GM18861 (cell line): ENCODE data around the gene SF3B3.
"Not testable (repeated sequence)": the region's sequence is repeated elsewhere in the genome, so short reads cannot be mapped to it uniquely, and the experiment has no call there.

ENCODE experiments used
- ATAC-seq: cut with Tn5 transposase; IDR thresholded peaks from one replicate; pipeline ENCODE4 v1.9.1; 2021; ENCODE audit not compliant: unreplicated experiment

The SF3B3 gene

DNA sequence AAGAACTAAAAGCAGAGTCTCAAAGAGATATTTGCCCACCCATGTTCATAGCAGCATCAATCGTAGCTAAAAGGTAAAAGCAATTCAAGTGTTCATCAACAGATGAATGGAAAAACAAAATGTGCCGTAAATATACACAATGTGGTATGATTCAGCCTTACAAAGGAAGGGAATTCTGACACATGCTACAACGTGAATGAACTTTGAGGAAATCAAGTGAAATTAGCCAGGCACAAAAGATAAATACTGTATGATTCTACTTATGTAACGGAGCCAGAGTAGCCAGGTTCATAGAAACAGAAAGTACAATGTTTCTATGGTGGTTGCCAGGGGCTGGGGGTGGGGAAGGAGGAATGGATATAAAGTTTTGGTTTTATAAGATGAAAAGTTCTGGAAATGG lies 64.9 kb downstream of the SF3B3 start:
- ATAC-seq, result no peak

DNA sequence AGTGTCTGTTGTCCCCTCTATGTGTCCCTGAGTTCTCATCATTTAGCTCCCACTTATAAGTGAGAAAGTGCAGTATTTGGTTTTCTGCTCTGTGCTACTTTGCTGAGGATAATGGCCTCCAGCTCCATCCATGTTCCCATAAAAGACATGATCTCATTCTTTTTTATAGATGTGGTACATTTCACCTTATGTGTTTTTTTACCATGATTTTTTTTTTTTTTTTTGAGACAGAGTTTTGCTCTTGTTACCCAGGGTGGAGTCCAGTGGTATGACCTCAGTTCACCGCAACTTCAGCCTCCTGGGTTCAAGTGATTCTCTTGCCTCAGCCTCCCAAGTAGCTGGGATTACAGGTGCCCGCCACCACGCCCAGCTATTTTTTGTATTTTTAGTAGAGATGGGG lies 65.8 kb downstream of the SF3B3 start:
- ATAC-seq, result not testable (repeated sequence)

DNA sequence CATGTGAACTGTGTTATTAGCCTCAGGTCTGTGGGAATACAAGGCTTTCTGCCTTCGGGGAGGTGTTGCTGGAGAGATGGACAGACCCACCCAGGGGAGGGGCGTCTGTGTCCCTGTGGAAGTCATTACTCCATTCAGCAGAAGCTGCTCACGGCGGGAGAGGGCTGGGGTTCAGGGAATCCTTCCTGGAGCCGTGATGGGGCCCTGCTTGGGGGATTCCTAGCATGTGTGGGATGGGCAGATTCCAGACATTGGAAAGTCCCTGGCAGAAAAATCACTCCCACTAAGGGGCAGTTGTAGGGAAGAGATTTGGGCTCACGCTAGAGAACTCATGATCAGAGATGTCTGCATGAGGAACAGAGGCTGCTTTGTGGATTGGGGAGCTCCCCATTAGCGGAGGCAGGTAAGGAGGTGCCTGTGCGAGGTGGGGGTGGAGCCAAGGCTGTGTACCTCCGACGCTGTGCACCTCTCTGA lies 66.4 kb downstream of the SF3B3 start:
- no peak for ATAC-seq

DNA sequence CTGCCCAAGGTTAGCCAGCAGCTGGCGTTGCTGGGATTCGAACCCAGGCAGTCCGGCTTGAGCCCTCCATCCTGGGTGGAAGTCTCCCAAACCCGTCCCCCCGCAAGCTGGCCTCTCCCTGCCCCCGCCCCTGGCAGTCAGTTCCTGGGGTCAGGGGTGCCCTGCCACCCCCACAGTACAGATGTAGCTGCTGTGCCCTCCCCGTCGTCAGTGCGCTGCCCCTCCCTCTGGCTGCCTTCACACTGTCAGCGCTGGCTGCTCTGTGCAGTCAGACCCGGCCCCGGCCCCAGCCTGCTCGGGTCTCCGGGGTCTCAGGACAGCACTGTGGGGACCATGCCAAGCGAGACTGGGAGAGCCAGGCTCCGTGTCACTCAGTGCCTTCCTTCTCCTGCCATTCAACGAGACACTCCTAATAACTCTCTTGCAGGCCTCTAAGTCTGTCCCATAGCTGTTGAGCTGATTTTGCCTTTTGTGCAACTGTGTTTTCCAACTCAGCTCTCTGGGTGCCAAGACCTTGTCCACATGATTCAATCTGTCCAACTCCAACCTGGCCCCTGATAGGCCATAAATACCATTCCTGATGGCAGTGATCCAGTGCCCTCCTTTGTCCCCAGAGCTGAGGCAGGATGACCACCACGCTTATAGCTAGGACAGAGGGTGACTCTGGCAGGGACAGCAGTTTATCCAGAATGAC lies 67.3 kb downstream of the SF3B3 start:
- ATAC-seq, result no peak

DNA sequence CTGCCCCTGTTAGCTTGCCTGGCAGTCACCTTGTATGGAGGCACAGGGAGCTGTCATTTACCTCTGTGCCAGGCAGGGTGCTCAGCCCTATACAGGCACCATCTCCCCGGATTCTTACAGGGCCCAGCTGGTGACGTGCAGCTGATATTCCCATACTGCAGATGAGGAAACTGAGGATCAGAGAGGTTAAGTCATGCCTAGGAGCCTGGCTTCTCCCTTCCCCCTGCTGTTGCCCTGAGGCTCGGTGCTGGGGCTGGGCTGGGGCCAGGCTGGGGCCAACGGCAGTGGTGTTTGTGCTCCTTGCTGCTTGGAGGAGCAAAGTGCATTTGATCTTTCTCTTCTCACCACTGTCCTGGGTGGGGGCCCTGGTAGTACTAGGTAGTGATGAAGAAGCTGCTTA lies 68.0 kb downstream of the SF3B3 start:
- no peak for ATAC-seq

DNA sequence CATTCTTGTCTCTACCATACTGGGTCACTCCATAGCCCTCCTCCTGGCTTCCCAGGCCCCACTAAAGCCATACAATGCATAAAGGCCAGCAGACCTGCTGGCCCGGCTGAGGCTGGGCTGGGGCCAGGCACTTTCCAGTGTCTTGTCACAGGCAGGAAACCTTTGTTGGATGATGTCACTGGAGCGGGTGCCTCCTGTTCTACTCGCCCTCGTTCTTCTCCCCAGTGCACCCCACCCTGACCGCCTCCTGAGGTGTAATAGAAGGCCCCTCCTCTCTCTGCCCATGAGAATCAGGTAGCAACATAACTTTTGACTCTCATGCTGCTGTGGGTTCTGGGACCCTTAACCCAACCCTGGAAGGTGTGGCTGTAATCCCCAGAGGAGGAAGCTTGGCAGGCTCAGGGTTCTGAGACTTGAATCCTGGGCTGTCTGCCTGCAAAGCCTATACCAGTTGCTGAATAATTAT lies 68.5 kb downstream of the SF3B3 start:
- no peak for ATAC-seq

DNA sequence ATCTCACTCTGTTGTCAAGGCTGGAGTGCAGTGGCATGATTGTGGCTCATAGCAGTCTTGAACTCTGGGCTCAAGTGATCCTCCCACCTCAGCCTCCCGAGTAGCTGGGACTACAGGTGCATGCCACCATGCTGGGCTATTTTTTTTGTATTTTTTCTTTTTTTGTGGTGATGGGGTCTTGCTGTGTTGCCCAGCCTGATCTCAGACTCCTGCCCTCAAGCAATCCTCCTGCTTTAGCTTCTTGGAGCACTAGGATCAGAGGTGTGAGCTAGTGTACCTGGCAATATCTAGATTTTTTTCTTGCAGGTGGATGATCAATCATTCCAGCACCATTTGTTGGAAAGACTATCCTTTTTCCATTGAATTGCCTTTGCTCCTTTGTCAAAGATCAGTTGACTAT lies 69.9 kb downstream of the SF3B3 start:
- ATAC-seq, result no peak

DNA sequence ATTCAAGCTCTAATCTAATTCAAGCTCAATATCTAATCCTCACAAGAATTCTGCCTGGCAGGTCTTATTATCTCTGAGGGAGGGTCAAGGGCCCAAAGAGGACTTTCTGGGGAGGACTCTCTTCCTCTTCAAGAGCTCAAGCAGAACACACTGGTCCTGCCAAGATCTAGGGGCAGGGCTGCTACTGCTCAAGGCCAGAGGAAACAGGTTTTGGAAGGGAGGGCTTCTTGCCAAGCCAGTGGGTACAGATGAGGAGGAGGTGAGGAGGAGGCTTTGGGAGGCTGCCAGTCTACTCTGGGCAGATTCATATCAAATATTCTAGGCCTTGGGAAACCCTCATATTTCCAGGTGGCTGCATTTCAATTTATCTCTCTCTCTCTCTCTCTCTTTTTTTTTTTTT lies 71.0 kb downstream of the SF3B3 start:
- no peak for ATAC-seq

DNA sequence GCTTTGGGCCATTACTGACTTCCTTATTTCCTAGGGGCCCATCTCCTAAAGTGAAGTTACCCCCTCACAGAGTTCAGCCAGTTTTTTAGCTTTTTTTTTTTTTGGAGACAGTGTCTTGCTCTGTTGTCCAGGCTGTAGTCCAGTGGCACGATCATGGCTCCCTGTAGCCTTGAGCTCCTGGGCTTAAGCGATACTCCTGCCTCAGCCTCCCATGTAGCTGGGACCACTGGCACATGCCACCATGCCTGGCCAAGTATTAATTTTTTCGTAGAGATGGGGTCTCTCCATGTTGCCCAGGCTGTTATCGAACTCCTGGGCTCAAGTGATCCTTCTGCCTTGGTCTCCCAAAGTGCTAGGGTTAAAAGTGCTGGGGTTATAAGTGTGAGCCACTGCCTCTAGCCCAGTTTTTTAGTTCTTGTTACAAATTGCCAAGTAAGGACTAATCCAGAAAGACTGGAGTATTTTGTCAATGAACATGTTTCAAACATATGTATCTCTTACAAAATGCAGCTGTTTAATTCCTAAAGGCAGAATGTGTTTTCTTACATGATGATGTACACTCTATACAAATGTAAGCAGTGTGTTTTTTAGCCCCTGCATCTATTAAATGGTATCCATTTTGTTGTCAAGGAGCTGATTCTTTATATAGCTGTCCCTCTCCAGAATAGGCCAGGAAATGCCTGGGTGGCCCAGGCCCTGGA lies 73.7 kb downstream of the SF3B3 start:
- ATAC-seq, result no peak

DNA sequence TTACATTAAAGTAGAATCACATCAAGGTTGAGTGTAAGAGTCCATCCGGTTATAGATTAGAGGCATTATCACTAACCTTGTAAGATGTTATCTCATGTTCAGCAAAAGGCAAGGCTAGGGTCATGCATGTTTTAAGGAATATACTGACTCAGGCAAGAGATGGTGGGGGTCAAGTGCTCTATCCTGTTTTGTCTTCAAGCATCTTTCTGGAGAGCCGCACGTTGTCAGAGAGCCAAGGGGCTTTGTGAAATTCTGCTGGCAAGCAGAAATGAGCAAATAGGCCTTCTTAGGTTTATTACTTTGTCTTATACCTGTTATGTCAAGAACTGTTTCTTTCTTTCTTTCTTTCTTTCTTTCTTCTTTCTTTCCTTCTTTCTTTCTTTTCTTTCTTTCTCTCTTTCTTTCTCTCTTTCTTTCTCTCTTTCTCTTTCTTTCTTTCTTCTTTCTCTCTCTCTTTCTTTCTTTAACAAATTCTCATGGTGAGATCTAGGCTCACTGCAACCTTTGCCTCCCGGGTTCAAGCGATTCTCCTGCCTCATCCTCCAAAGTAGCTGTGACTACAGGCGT lies 75.4 kb downstream of the SF3B3 start:
- ATAC-seq, result no peak

DNA sequence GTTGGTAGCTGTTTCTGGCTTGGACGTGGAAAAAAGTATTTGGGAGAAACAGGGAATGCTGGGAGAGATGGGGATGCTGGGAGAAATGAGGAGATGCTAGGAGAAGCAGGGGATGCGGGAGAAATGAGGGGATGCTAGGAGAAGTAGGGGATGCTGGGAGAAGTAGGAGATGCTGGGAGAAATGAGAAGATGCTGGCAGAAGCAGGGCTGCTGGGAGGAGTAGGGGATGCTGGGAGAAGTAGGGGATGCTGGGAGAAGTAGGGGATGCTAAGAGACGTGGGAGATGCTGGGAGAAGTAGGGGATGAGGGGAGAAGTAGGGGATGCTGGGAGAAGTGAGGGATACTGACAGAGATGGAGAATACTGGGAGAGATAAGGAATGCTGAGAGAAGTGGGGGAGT lies 77.1 kb downstream of the SF3B3 start:
- no peak for ATAC-seq

DNA sequence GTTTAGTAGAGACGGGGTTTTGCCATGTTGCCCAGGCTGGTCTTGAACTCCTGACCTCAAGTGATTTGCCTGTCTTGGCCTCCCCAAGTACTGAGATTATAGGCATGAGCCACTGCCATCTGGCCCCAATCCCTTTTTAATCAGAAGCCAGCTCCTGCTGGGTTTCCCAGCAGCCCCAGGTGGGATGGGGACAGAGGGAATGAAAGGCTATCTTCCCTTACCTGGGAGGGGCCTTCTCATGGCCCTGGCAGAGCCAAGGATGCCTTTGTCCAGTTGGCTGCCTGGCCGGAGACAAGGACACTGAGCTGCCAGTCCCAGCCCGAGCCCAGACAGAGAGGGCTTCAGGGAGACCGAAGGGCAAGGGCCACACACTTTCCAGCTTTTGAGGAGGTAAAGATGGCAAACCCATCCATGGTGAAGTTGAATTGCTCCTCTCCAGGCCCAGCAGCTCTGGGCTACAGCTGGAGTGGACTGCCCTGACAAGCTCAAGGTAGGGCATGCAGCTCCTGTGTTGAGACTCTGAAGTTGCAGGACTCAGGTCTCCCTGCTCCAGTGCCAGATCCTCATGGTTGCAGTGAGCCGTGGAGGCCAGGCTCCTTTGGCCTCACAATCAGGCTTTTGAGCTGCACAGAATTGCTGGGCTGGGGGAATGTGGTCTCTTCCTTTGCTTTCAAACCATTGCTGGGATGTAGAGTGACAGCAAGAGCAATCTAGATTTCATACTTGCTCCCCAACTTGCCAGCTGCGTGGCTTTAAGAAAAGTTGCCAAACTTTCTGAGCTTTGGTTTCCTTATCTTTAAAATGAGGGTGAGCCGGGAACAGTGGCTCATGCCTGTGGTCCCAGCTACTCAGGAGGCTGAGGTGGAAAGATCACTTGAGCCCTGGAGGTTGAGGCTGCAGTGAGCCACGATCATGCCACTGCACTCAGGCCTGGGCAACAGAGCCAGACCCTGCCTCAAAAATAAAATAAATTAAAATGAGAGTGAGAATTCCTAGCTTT lies 78.3 kb downstream of the SF3B3 start:
- no peak for ATAC-seq

DNA sequence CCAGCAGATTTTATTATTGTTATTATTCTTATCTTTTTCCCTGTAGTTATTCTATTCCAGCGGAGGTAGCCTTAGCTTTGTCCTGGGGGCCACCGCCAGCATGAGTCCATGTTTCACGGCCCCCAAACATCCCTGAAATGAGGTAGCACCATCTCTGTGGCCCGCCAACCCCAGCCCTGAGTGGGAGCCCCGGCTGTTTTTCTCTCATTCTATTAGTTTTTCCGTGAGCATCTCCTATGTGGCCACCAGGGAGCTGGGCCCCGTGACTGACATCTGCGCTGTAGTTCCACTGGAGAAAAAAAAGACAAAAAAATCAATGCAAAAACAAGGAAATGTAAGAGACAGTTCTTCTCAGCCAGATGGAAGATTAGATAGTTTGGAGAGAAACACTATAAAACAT lies 79.2 kb downstream of the SF3B3 start:
- ATAC-seq, result no peak

DNA sequence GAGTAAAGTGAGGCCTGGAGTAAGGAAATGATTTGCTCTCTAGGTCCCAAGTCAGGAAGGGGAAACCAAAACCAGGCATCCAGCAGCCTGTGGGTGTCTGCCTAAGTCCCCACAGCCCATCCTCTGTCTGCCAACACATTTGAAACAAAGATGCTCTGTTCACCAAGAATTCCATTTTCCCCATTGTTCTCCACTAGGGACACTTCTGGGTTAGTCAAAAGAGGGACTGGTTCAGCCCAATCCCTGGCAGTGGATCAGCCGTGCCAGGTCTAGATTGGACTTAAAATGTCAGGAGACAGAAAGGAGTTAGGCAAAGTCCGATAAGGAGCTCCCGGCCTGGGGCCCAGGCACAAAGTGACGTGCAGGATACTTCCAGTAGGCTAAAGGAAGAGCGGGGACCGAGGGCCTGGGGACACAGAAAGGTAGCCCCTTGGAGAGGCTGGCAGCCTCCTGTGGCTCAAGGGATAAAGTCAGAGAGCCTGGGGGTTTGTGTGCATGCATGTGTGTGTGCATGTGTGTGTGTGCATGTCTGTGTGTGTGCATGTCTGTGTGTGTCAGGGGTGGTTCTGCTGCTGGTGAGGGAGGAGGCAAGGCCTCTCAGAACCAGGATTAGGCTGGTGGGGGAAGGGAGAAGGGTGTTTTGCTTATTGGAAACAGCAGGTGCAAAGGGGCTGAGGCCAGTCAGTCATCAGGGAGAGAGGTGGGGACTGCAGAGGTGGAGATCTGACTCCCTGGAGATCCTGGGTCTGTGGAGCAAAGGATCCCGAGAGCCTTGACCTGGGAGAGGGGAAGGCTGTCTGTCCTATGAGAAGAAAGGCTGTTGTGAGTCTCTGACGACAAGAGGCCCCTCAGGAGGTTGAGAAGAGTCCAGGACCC lies 81.0 kb downstream of the SF3B3 start:
- no peak for ATAC-seq

DNA sequence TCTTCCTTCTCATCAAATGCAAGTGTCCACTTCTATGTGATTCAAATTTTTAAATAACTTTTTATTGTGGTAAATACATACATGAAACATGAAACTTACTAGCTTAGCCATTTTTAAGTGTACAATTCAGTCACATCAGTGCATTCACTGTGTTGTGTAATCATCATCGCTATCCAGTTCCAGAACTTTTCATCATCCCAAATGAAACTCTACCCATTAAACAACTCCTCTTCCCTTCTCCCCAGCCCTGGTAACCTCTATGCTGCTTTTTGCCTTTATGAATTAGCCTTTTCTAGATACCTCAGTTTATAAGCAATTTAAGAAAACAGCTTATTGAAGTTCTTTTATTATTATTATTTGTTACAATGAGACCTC lies 81.7 kb downstream of the SF3B3 start:
- ATAC-seq, result no peak

DNA sequence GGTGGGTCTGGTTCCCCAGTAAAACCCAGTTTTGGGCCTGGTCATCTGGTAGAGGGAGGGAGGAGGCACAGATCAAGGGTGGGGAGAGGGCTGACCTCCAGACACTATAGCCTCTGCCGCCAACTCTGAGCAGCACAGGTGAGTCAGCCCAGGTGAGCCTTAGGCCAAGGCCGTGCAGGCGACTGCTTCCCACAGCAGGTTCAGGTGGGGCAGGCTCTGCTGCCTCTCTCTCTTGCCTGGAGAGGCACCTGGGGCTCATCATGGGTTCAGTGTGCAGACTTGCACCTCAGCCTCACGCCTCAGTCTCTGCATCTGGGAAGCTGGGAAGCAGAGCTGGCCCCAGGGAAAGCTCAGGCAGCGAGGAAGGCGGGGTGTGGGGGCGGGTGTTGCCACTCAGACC lies 84.9 kb downstream of the SF3B3 start:
- no peak for ATAC-seq

DNA sequence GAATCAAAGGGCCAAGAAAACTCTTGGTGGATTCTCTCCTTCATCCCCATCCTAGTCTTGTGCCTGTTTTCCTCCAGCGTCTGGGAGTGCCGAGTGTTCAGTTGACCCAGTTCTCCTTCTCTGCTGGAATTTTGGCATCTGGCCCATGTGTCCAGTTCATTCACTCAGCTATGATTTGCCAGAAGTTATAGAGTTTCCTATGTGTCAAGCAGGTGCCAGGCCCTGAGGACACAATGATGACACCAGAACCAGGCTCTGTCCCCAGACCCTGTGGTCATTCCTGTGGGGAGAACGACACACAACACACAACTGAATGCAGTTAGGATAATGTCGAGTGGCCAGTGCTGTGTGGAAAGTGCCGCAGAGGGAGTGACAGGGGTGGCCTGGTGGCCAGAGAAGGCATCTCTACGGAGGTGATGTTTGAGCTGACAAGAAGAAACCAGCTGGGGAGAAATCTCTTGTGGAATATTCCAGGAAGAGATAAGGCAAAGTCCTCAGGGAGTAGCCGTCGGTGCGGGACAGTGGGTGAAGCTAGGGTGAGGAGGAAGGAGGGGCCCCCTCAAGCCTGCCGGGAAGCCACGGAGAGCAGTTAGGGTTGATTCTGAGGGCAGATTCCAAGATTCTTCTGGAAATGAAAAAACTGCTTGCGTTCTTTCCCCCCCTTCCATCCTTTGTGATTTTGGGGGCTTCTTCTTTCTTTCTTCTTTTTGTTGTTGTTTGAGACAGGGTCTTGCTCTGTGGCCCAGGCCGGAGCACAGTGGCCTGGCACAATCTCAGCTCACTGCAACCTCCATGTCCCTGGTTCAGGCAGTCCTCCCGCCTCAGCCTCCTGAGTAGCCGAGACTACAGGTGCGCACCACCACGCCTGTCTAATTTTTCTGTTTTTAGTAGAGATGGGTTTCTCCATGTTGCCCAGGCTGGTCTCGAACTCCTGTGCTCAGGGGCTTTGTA lies 86.9 kb downstream of the SF3B3 start:
- ATAC-seq, result no peak

DNA sequence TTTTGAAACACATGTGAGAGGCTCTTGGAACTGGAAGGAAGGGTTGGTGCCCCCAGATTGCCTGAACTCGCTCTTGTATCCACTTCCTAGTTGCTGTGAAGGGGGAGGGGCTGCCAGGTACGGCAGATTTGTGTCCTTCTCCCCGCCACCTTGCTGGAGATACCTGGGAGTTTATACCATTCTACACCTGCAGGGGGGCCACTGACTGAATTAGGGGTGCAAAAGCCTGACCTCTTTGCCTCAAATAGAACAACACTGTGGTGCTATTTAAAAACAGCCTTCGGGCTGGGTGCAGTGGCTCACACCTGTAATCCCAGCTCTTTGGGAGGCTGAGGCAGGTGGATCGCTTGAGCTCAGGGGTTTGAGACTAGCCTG lies 87.6 kb downstream of the SF3B3 start:
- ATAC-seq, result no peak

DNA sequence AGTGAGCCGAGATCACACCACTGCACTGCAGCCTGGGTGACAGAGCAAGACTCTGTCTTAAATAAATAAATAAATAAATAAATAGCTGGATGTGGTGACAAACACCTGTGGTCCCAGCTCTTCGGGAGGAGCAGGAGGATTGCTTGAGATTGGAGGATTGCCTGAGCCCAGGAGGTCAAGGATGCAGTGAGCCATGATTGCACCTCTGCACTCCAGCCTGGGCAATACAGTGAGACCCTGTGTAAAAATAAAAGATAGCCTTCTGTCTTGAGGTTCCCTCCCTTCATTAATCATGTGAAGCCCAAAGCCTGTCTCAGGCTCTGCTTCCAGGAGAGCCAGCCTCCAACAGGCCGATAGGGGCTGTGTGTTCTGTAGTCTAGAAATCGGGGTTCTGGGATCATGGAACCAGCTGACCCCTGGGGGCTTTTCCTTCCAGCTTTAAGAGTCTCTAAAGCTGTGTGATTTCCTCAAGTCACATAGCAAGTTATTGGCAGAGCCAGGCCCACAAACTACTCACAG lies 88.2 kb downstream of the SF3B3 start:
- no peak for ATAC-seq
